ENCODE data around the gene APOM. TPM values are rescaled to one million over a fixed set of nuclear protein-coding genes. Genes with fewer than 3 reads are reported as not detected.
A peak's percentile ranks its signal among the peaks of the same experiment; 100 is the strongest.

The APOM gene
- total RNA-seq, 2 experiments from 2014 or later, result 3.2 to 5.1 TPM

GRCh38 chr6:31687321-31687720, 31.6 kb downstream of the APOM start:
- H3K27ac Mint-ChIP-seq, result no peak overlapping the region
- peaks cover 36% of the 10 kb centered on the region for H3K36me3 Mint-ChIP-seq (ENCODE audit: low read depth)
- ATAC-seq, result no peak
- no peaks in the 10 kb centered on the region for H3K27me3 Mint-ChIP-seq (ENCODE audit: low read depth)
- ChIA-PET CTCF (no interaction called here), POLR2A (no interaction called here)
- no peak for DNase-seq
- peaks cover 4% of the 10 kb centered on the region for H3K4me1 Mint-ChIP-seq (ENCODE audit: low read depth)
- no peaks in the 10 kb centered on the region for H3K9me3 Mint-ChIP-seq (ENCODE audit: insufficient read depth)
- H3K4me3 Mint-ChIP-seq, result no peak overlapping the region

- Mint-ChIP-seq H3K4me3 (no peak overlapping the region), H3K36me3 (ENCODE audit: low read depth) (peaks cover 40% of the 10 kb centered on the region), H3K27me3 (ENCODE audit: low read depth) (no peaks in the 10 kb centered on the region), H3K9me3 (ENCODE audit: insufficient read depth) (no peaks in the 10 kb centered on the region), H3K27ac (no peak overlapping the region), H3K4me1 (ENCODE audit: low read depth) (peaks cover 4% of the 10 kb centered on the region)
- ATAC-seq (no peak), DNase-seq (no peak)
- ChIA-PET CTCF (interaction anchor here (1.1 kb wide), 1 partner anchor 82 kb away, joined by 3 read pairs; no protein-coding TSS in a partner anchor), POLR2A (no interaction called here)
These were observed 32.4 kb downstream of the APOM start for GRCh38 chr6:31687860-31688693.

GRCh38 chr6:31689249-31690110, 33.8 kb downstream of the APOM start:
- Mint-ChIP-seq H3K27ac (no peak overlapping the region), H3K36me3 (ENCODE audit: low read depth) (peaks cover 40% of the 10 kb centered on the region), H3K27me3 (ENCODE audit: low read depth) (no peaks in the 10 kb centered on the region), H3K4me1 (ENCODE audit: low read depth) (peaks cover 4% of the 10 kb centered on the region), H3K9me3 (ENCODE audit: insufficient read depth) (no peaks in the 10 kb centered on the region), H3K4me3 (no peak overlapping the region)
- DNase-seq (no peak), ATAC-seq (no peak)
- ChIA-PET CTCF (interaction anchor here (0.5 to 1.6 kb wide), 7 partner anchors 8 to 91 kb away, joined by 3 to 7 read pairs (median 3); partner anchors contain the start of gene LY6G5C), POLR2A (no interaction called here)

- ATAC-seq (no peak), DNase-seq (no peak)
- H3K27me3 Mint-ChIP-seq (ENCODE audit: low read depth), result no peaks in the 10 kb centered on the region
- no peaks in the 10 kb centered on the region for H3K9me3 Mint-ChIP-seq (ENCODE audit: insufficient read depth)
- H3K4me3 Mint-ChIP-seq, result no peak overlapping the region
- H3K27ac Mint-ChIP-seq, result no peak overlapping the region
- peaks cover 4% of the 10 kb centered on the region for H3K4me1 Mint-ChIP-seq (ENCODE audit: low read depth)
- ChIA-PET POLR2A (interaction anchor here (0.9 to 1.3 kb wide), 3 partner anchors 13 to 47 kb away, joined by 3 to 4 read pairs (median 3); partner anchors contain the start of gene ABHD16A), CTCF (interaction anchor here (0.5 to 1.9 kb wide), 8 partner anchors 9 to 92 kb away, joined by 3 to 9 read pairs (median 3); partner anchors contain the start of genes ABHD16A, LY6G5B and LY6G5C)
- H3K36me3 Mint-ChIP-seq (ENCODE audit: low read depth), result peaks cover 44% of the 10 kb centered on the region
These were observed 34.8 kb downstream of the APOM start for GRCh38 chr6:31690231-31691077.

- Mint-ChIP-seq H3K4me3 (no peak overlapping the region), H3K27ac (no peak overlapping the region), H3K4me1 (ENCODE audit: low read depth) (peaks cover 4% of the 10 kb centered on the region), H3K9me3 (ENCODE audit: insufficient read depth) (no peaks in the 10 kb centered on the region), H3K27me3 (ENCODE audit: low read depth) (no peaks in the 10 kb centered on the region), H3K36me3 (ENCODE audit: low read depth) (peaks cover 41% of the 10 kb centered on the region)
- ATAC-seq (no peak), DNase-seq (no peak)
- ChIA-PET POLR2A (interaction anchor here (0.9 to 1.3 kb wide), 4 partner anchors 12 to 268 kb away, joined by 3 to 6 read pairs (median 4); partner anchors contain the start of genes ABHD16A and SKIC2), CTCF (interaction anchor here (1.1 to 1.9 kb wide), 3 partner anchors 12 to 21 kb away, joined by 3 to 9 read pairs (median 7); partner anchors contain the start of genes ABHD16A and LY6G5B)
These were observed 35.4 kb downstream of the APOM start for GRCh38 chr6:31691078-31691463.

GRCh38 chr6:31691564-31692108, 35.9 kb downstream of the APOM start:
- Mint-ChIP-seq H3K27ac (no peak overlapping the region), H3K36me3 (ENCODE audit: low read depth) (peaks cover 41% of the 10 kb centered on the region), H3K27me3 (ENCODE audit: low read depth) (no peaks in the 10 kb centered on the region), H3K4me3 (no peak overlapping the region), H3K4me1 (ENCODE audit: low read depth) (peaks cover 4% of the 10 kb centered on the region), H3K9me3 (ENCODE audit: insufficient read depth) (no peaks in the 10 kb centered on the region)
- DNase-seq (no peak), ATAC-seq (no peak)
- CTCF ChIA-PET, result interaction anchor here (1.9 kb wide), 1 partner anchor 12 kb away, joined by 9 read pairs; the partner anchor contains the start of gene ABHD16A
- POLR2A ChIA-PET, result interaction anchor here (0.9 to 1.1 kb wide), 2 partner anchors 33 to 268 kb away, joined by 3 to 6 read pairs; partner anchors contain the start of gene SKIC2

- ChIA-PET CTCF (interaction anchor here (1.5 to 3.5 kb wide), 2 partner anchors 11 to 77 kb away, joined by 3 to 7 read pairs; partner anchors contain the start of gene ABHD16A), POLR2A (no interaction called here)
- H3K9me3 Mint-ChIP-seq (ENCODE audit: insufficient read depth), result no peaks in the 10 kb centered on the region
- no peaks in the 10 kb centered on the region for H3K27me3 Mint-ChIP-seq (ENCODE audit: low read depth)
- peaks cover 46% of the 10 kb centered on the region for H3K36me3 Mint-ChIP-seq (ENCODE audit: low read depth)
- H3K4me1 Mint-ChIP-seq (ENCODE audit: low read depth), result peaks cover 5% of the 10 kb centered on the region
- H3K27ac Mint-ChIP-seq, result no peak overlapping the region
- no peak for ATAC-seq
- DNase-seq, result no peak
- no peak overlapping the region for H3K4me3 Mint-ChIP-seq
These were observed 36.7 kb downstream of the APOM start for GRCh38 chr6:31692353-31692752.

GRCh38 chr6:31692886-31693285, 37.2 kb downstream of the APOM start:
- Mint-ChIP-seq H3K27ac (no peak overlapping the region), H3K36me3 (ENCODE audit: low read depth) (peaks cover 47% of the 10 kb centered on the region), H3K27me3 (ENCODE audit: low read depth) (no peaks in the 10 kb centered on the region), H3K9me3 (ENCODE audit: insufficient read depth) (no peaks in the 10 kb centered on the region), H3K4me1 (ENCODE audit: low read depth) (peaks cover 10% of the 10 kb centered on the region), H3K4me3 (no peak overlapping the region)
- POLR2A ChIA-PET, result no interaction called here
- ATAC-seq, result no peak
- CTCF ChIA-PET, result interaction anchor here (1.5 to 3.5 kb wide), 2 partner anchors 10 to 77 kb away, joined by 3 to 7 read pairs; partner anchors contain the start of gene ABHD16A
- no peak for DNase-seq

- no peak overlapping the region for H3K4me3 Mint-ChIP-seq
- ATAC-seq (no peak), DNase-seq (no peak)
- H3K36me3 Mint-ChIP-seq (ENCODE audit: low read depth), result peaks cover 48% of the 10 kb centered on the region
- ChIA-PET POLR2A (interaction anchor here (0.7 to 2.1 kb wide), 3 partner anchors 25 to 46 kb away, joined by 3 to 7 read pairs (median 5); partner anchors contain the start of genes GPANK1 and MSH5), CTCF (interaction anchor here (1.5 to 3.5 kb wide), 3 partner anchors 10 to 137 kb away, joined by 3 to 7 read pairs (median 5); partner anchors contain the start of gene ABHD16A)
- no peak overlapping the region for H3K27ac Mint-ChIP-seq
- H3K9me3 Mint-ChIP-seq (ENCODE audit: insufficient read depth), result no peaks in the 10 kb centered on the region
- peaks cover 10% of the 10 kb centered on the region for H3K4me1 Mint-ChIP-seq (ENCODE audit: low read depth)
- H3K27me3 Mint-ChIP-seq (ENCODE audit: low read depth), result no peaks in the 10 kb centered on the region
These were observed 37.8 kb downstream of the APOM start for GRCh38 chr6:31693535-31693934.

- Mint-ChIP-seq H3K27ac (peak overlapping the region; percentile 31), H3K4me3 (no peak overlapping the region), H3K4me1 (ENCODE audit: low read depth) (peaks cover 19% of the 10 kb centered on the region), H3K36me3 (ENCODE audit: low read depth) (peaks cover 47% of the 10 kb centered on the region), H3K27me3 (ENCODE audit: low read depth) (no peaks in the 10 kb centered on the region), H3K9me3 (ENCODE audit: insufficient read depth) (no peaks in the 10 kb centered on the region)
- DNase-seq (no peak), ATAC-seq (no peak)
- ChIA-PET CTCF (interaction anchor here (1.0 kb wide), 1 partner anchor 32 kb away, joined by 3 read pairs; no protein-coding TSS in a partner anchor), POLR2A (no interaction called here)
These were observed 41.9 kb downstream of the APOM start for GRCh38 chr6:31697555-31697954.

Data from activated CD8-positive, alpha-beta T cell treated with anti-CD3 and anti-CD28 coated beads, Interleukin-2, amount 10 ng/mL, durations not matched to agents 7 days and 5 days (primary cell).